IMR-90 (cell line): ENCODE results near the gene TJAP1. TPM values are rescaled to one million over a fixed set of nuclear protein-coding genes. Genes with fewer than 3 reads are reported as not detected.
A peak's percentile ranks its signal among the peaks of the same experiment; 100 is the strongest.

Experiments
- ATAC-seq: fragments of 200-7000 bp; cut with Tn5 transposase; 2 replicates; pipeline ENCODE4 v1.9.1; 2020; ENCODE audit warnings: low read depth, mild to moderate bottlenecking, moderate library complexity
- BruUV-seq: library from RNA; stranded (reverse); fragments of 400-500 nt; replicated peaks from 2 replicates; lab custom pipeline; 2021; lab: Mats Ljungman, UMichigan
- CTCF ChIA-PET: fragments of 300-600 bp; formaldehyde crosslinking; extraction: SDS; loops from one replicate; lab custom pipeline; 2021; ENCODE audit warnings: antibody characterized with exemption; lab: Yijun Ruan, JAX
- POLR2A ChIA-PET: fragments of 300-600 bp; sonication (Branson Sonifier 250); formaldehyde crosslinking; loops from one replicate; lab custom pipeline; 2022; ENCODE audit warnings: antibody characterized with exemption; ENCODE audit not compliant: unreplicated experiment; lab: Charles Lee
- DNase-seq: peaks from one replicate; pipeline ENCODE4 v3.0.0; 2013
- H2AFZ ChIP-seq: replicated peaks from 2 replicates; pipeline ENCODE3; 2013; ENCODE audit warnings: low read length, mild to moderate bottlenecking; ENCODE audit not compliant: poor library complexity
- H2AK5ac ChIP-seq: 2 replicates; pipeline ENCODE4 v1.6.1; 2013; ENCODE audit warnings: low read depth, low read length, inconsistent platforms
- H2AK9ac ChIP-seq: replicated peaks from 2 replicates; pipeline ENCODE3; 2013; ENCODE audit warnings: mild to moderate bottlenecking, low read depth, low read length, moderate library complexity; ENCODE audit not compliant: poor library complexity
- H2BK120ac ChIP-seq: 2 replicates; pipeline ENCODE4 v1.6.1; 2013; ENCODE audit warnings: low read depth, low read length, inconsistent platforms
- H2BK15ac ChIP-seq: 3 replicates; pipeline ENCODE4 v1.6.1; 2013; ENCODE audit warnings: low read depth, low read length, inconsistent platforms
- H2BK20ac ChIP-seq: 2 replicates; pipeline ENCODE4 v1.6.1; 2013; ENCODE audit warnings: low read depth, mild to moderate bottlenecking, inconsistent platforms, low read length, moderate library complexity
- H2BK5ac ChIP-seq: 2 replicates; pipeline ENCODE4 v1.6.1; 2013; ENCODE audit warnings: mild to moderate bottlenecking, low read depth, low read length, inconsistent platforms; ENCODE audit not compliant: poor library complexity, severe bottlenecking
- H3K14ac ChIP-seq: replicated peaks from 2 replicates; pipeline ENCODE4 v1.6.1; 2013; ENCODE audit warnings: low read depth, low read length, inconsistent platforms
- H3K18ac ChIP-seq: 2 replicates; pipeline ENCODE4 v1.6.1; 2013; ENCODE audit warnings: low read depth, low read length, control low read depth
- H3K23ac ChIP-seq: 2 replicates; pipeline ENCODE4 v1.6.1; 2013; ENCODE audit warnings: low read depth, low read length, inconsistent platforms
- H3K27ac ChIP-seq: 2 replicates; pipeline ENCODE4 v1.5.1; 2013; ENCODE audit warnings: mild to moderate bottlenecking, control low read depth, low read length; ENCODE audit not compliant: insufficient read depth
- H3K27me3 ChIP-seq: 2 replicates; pipeline ENCODE4 v1.6.1; 2013; ENCODE audit warnings: low read length; ENCODE audit not compliant: control insufficient read depth, insufficient read depth
- H3K36me3 ChIP-seq: 2 replicates; pipeline ENCODE4 v1.6.1; 2013; ENCODE audit warnings: low read length, mixed read lengths; ENCODE audit not compliant: control insufficient read depth, insufficient read depth
- H3K4ac ChIP-seq: 2 replicates; pipeline ENCODE4 v1.6.1; 2013; ENCODE audit warnings: low read depth, low read length, inconsistent platforms
- H3K4me1 ChIP-seq: 2 replicates; pipeline ENCODE4 v1.6.1; 2013; ENCODE audit warnings: low read length, mixed read lengths; ENCODE audit not compliant: control insufficient read depth, insufficient read depth
- H3K4me2 ChIP-seq: 2 replicates; pipeline ENCODE4 v1.6.1; 2013; ENCODE audit warnings: low read depth, mild to moderate bottlenecking, control low read depth, low read length, moderate library complexity
- H3K4me3 ChIP-seq: 2 replicates; pipeline ENCODE4 v1.5.1; 2013; ENCODE audit warnings: low read depth, mild to moderate bottlenecking, control low read depth, low read length, moderate library complexity; ENCODE audit not compliant: insufficient read depth
- H3K56ac ChIP-seq: 2 replicates; pipeline ENCODE4 v1.6.1; 2013; ENCODE audit warnings: low read length, inconsistent platforms; ENCODE audit not compliant: insufficient read depth; ENCODE audit errors: extremely low read depth
- H3K79me1 ChIP-seq, 2 experiments: 2 replicates each; pipeline ENCODE4 v1.6.1; 2013; ENCODE audit warnings: low read length in 2 of 2, inconsistent platforms in 1 of 2, low read depth in 1 of 2
- H3K9ac ChIP-seq: 2 replicates; pipeline ENCODE4 v1.6.1; 2013; ENCODE audit warnings: low read depth, low read length, control low read depth
- H3K9me1 ChIP-seq: 2 replicates; pipeline ENCODE4 v1.6.1; 2013; ENCODE audit warnings: low read length, inconsistent platforms; ENCODE audit not compliant: insufficient read depth
- H3K9me3 ChIP-seq: 2 replicates; pipeline ENCODE4 v1.6.1; 2013; ENCODE audit warnings: low read length; ENCODE audit not compliant: control insufficient read depth, insufficient read depth
- H4K20me1 ChIP-seq: 2 replicates; pipeline ENCODE4 v1.6.1; 2013; ENCODE audit warnings: low read length, inconsistent platforms; ENCODE audit not compliant: insufficient read depth
- H4K5ac ChIP-seq: 2 replicates; pipeline ENCODE4 v1.6.1; 2013; ENCODE audit warnings: mild to moderate bottlenecking, low read depth, low read length, control low read depth
- H4K8ac ChIP-seq, 2 experiments: 2 replicates each; pipeline ENCODE4 v1.6.1; 2013; ENCODE audit warnings: low read depth in 2 of 2, low read length in 2 of 2, control low read depth in 1 of 2, inconsistent platforms in 1 of 2
- H4K91ac ChIP-seq: 2 replicates; pipeline ENCODE4 v1.6.1; 2013; ENCODE audit warnings: low read depth, low read length, inconsistent platforms; ENCODE audit not compliant: insufficient read depth
- CEBPB ChIP-seq: IDR thresholded peaks from 2 replicates; pipeline ENCODE4 v1.6.1; 2012; ENCODE audit warnings: low read depth, low read length, improper control_type of control experiment
- CHD1 ChIP-seq: IDR thresholded peaks from 2 replicates; pipeline ENCODE4 v1.6.1; 2012; ENCODE audit warnings: low read depth, low read length, improper control_type of control experiment
- CTCF ChIP-seq: conservative IDR thresholded peaks from 2 replicates; pipeline ENCODE4 v1.5.1; 2012; ENCODE audit warnings: mild to moderate bottlenecking, low read depth, low read length, improper control_type of control experiment
- ELK1 ChIP-seq: fragments of 150-350 bp; IDR thresholded peaks from 2 replicates; pipeline ENCODE4 v1.6.1; 2016; ENCODE audit warnings: low read depth, mild to moderate bottlenecking, low read length, moderate library complexity, borderline replicate concordance
- MAFK ChIP-seq: IDR thresholded peaks from 2 replicates; pipeline ENCODE4 v1.6.1; 2012; ENCODE audit warnings: low read depth, low read length, improper control_type of control experiment
- MXI1 ChIP-seq: IDR thresholded peaks from 2 replicates; pipeline ENCODE4 v1.6.1; 2012; ENCODE audit warnings: low read depth, mild to moderate bottlenecking, low read length, moderate library complexity, borderline replicate concordance
- POLR2A ChIP-seq: IDR thresholded peaks from 2 replicates; pipeline ENCODE4 v1.6.1; 2012; ENCODE audit warnings: mild to moderate bottlenecking, low read depth, low read length
- RAD21 ChIP-seq: IDR thresholded peaks from 2 replicates; pipeline ENCODE4 v1.6.1; 2012; ENCODE audit warnings: low read length, improper control_type of control experiment
- RCOR1 ChIP-seq: IDR thresholded peaks from 2 replicates; pipeline ENCODE4 v1.6.1; 2012; ENCODE audit warnings: mild to moderate bottlenecking, low read length, improper control_type of control experiment; ENCODE audit not compliant: insufficient replicate concordance
- SMC3 ChIP-seq: fragments of 150-350 bp; IDR thresholded peaks from 2 replicates; pipeline ENCODE4 v1.6.1; 2016; ENCODE audit warnings: low read depth, mild to moderate bottlenecking, antibody characterized with exemption, low read length, moderate library complexity
- USF2 ChIP-seq: fragments of 150-350 bp; IDR thresholded peaks from 2 replicates; pipeline ENCODE4 v1.6.1; 2017; ENCODE audit warnings: mild to moderate bottlenecking, antibody characterized with exemption, low read length, low read depth
- WGBS, 2 experiments: methylation state at CpG; one replicate each; pipeline versions ENCODE4 v1.1.5 to v1.1.7; 2013; ENCODE audit warnings: missing lambda C conversion rate in 2 of 2; ENCODE audit not compliant: insufficient read length in 1 of 2; ENCODE audit errors: extremely low coverage in 2 of 2; 5-methylcytosine and 5-hydroxymethylcytosine counted together
- dilution Hi-C: fragments of 300-500 bp; cut with HindIII; formaldehyde crosslinking; loops from one replicate; pipeline ENCODE4 v1.14.3; 2018; ENCODE audit warnings: low sequenced_read_pairs; ENCODE audit not compliant: unreplicated experiment
- in situ Hi-C: fragments of 300-500 bp; cut with MboI; formaldehyde crosslinking; loops from 3 replicates; pipeline ENCODE4 v1.14.3; 2019; ENCODE audit warnings: low sequenced_read_pairs, inconsistent platforms, mixed read lengths
- intact Hi-C: fragments of 100-400 bp; cut with micrococcal nuclease; formaldehyde crosslinking; loops from 2 replicates; pipeline ENCODE4 v1.10.0; 2022
- polyA plus RNA-seq, 3 experiments: library from polyadenylated mRNA; depleted of rRNA; stranded (reverse); fragments of >200 nt; gene quantifications; 2 replicates each; pipeline ENCODE4 v1.2.3, GENCODE V29; 2012; ENCODE audit warnings: low replicate concordance in 1 of 3
- total RNA-seq: library from RNA; depleted of rRNA; stranded (reverse); fragments of >200 nt; gene quantifications from 2 replicates; pipeline ENCODE4 v1.2.3, GENCODE V29; 2012

TJAP1 gene
- total and polyA plus RNA-seq, 2 of the 4 experiments (the other 2 are of a cell fraction): 12.2 to 34.2 TPM

GRCh38 chr6:43506667-43507471, 29.5 kb downstream of the TJAP1 start:
- H3K4me3 ChIP-seq: no peak overlapping the region
- no peak overlapping the region for H2BK5ac ChIP-seq
- H3K18ac ChIP-seq: no peak overlapping the region
- BruUV-seq: no TSS peak
- H4K8ac ChIP-seq: no peak overlapping the region
- TF ChIP-seq CEBPB (peak; percentile 13; the same call in 1 of the 2 replicates), MXI1 (no peak), CHD1 (no peak), ELK1 (no peak), CTCF (peak; percentile 98), RAD21 (peak; percentile 94), USF2 (no peak), RCOR1 (no peak), MAFK (no peak), SMC3 (peak; percentile 75), POLR2A (0 out of 2 replicates have a peak, but pooled peaks have one; percentile 30)
- H3K14ac ChIP-seq: no peak overlapping the region
- POLR2A ChIA-PET: no interaction called here
- no peak overlapping the region for H2AK5ac ChIP-seq
- H3K4me2 ChIP-seq: no peak overlapping the region
- no peaks in the 10 kb centered on the region for H3K27me3 ChIP-seq
- peaks cover 10% of the 10 kb centered on the region; the same call in 1 of the 2 replicates for H4K20me1 ChIP-seq
- no peak overlapping the region for H3K23ac ChIP-seq
- peaks cover 3% of the 10 kb centered on the region; the same call in 1 of the 2 replicates for H3K9me1 ChIP-seq
- no peak overlapping the region for H2BK120ac ChIP-seq
- CTCF ChIA-PET: interaction anchor here (0.9 to 2.7 kb wide), 5 partner anchors 11 to 53 kb away, joined by 3 to 17 read pairs (median 6); no protein-coding TSS in a partner anchor
- H3K27ac ChIP-seq: no peak overlapping the region
- H2AFZ ChIP-seq: peak overlapping the region; percentile 81
- no peak overlapping the region for H2BK15ac ChIP-seq
- 80% methylated on average over 1 of the region's 14 CpGs; no CpG with 5 or more reads in 1 of the 2 experiments for WGBS, 2 experiments
- H2BK20ac ChIP-seq: no peak overlapping the region
- no peak overlapping the region for H3K4ac ChIP-seq
- DNase-seq (peak; percentile 78), ATAC-seq (peak; percentile 58)
- dilution Hi-C loops (no loop called here), intact Hi-C loops (loop anchor here (1.0 kb wide), 4 partner anchors 53 to 244 kb away; partner anchors contain the start of gene ABCC10), in situ Hi-C loops (no loop called here)
- no peak overlapping the region for H4K5ac ChIP-seq
- peaks cover 43% of the 10 kb centered on the region for H3K36me3 ChIP-seq
- no peak overlapping the region for H3K56ac ChIP-seq
- H3K4me1 ChIP-seq: peaks cover 4% of the 10 kb centered on the region
- H4K91ac ChIP-seq: no peak overlapping the region
- H3K9ac ChIP-seq: no peak overlapping the region
- no peaks in the 10 kb centered on the region for H3K9me3 ChIP-seq
- H2AK9ac ChIP-seq: peak overlapping the region; percentile 60
- 0 out of 4 replicates have a peak, but pooled peaks cover 0 to 8% of the 10 kb centered on the region in 2 experiments for H3K79me1 ChIP-seq
